SU-DHL-6 (cell line): ENCODE results near the gene SCAMP5.

Experiments used
- EZH2phosphoT487 ChIP-seq: fragments of 200-600 bp; sonication (generic), shearing (Covaris generic); conservative IDR thresholded peaks from 2 replicates; pipeline ENCODE4 v1.6.1; 2018; ENCODE audit warnings: mild to moderate bottlenecking, antibody characterized with exemption, low read length, moderate library complexity, mixed read lengths
- TF ChIP-seq, protein P1 (sequence below): fragments of 200-600 bp; sonication (generic); IDR thresholded peaks from one replicate; pipeline ENCODE4 v1.5.1; 2017; ENCODE audit warnings: antibody characterized with exemption, mild to moderate bottlenecking, low read length, moderate library complexity; ENCODE audit not compliant: insufficient read depth, poor library complexity, severe bottlenecking

DNA sequence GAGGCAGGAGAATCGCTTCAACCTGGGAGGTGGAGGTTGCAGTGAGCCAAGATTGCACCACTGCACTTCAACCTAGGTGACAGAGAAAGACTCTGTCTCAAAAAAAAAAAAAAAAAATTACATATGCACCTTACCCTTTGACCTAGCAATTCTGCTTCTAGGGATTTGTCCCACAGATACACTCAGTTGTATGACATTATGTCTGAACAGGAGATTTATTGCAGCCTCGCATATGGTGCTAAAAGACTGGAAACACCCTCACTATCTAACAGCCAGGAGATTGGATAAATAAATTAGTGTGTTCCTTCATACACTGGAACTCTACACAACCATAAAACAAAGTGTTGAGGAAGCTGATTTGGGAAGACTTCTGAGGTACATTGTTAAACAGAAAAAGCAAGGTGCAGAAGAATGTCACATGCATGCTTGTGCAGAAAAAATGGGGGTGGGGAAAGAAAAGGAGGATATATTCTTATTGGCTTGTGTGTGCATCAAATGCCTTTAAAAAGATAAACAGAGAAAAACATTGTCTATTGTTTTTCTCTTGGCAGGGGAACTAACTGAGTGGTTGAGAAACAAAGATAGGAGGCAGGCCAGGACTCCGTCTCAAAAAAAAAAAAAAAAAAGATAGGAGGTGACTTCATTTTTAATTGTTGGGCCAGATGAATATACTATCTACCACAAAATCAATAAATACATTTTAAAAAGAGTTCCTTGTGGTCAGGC, 59.0 kb downstream of the SCAMP5 start:
- TF ChIP-seq, protein P1, sequence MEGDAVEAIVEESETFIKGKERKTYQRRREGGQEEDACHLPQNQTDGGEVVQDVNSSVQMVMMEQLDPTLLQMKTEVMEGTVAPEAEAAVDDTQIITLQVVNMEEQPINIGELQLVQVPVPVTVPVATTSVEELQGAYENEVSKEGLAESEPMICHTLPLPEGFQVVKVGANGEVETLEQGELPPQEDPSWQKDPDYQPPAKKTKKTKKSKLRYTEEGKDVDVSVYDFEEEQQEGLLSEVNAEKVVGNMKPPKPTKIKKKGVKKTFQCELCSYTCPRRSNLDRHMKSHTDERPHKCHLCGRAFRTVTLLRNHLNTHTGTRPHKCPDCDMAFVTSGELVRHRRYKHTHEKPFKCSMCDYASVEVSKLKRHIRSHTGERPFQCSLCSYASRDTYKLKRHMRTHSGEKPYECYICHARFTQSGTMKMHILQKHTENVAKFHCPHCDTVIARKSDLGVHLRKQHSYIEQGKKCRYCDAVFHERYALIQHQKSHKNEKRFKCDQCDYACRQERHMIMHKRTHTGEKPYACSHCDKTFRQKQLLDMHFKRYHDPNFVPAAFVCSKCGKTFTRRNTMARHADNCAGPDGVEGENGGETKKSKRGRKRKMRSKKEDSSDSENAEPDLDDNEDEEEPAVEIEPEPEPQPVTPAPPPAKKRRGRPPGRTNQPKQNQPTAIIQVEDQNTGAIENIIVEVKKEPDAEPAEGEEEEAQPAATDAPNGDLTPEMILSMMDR: no peak
- TF ChIP-seq EZH2phosphoT487: no peak
